ENCODE measurements around the gene CMC2. TPM values are rescaled to one million over a fixed set of nuclear protein-coding genes. Genes with fewer than 3 reads are reported as not detected.

Gene CMC2
- total RNA-seq (2014; rRNA removed; shearing (Covaris generic)), result 79.0 and 85.1 TPM in 2 replicates

DNA sequence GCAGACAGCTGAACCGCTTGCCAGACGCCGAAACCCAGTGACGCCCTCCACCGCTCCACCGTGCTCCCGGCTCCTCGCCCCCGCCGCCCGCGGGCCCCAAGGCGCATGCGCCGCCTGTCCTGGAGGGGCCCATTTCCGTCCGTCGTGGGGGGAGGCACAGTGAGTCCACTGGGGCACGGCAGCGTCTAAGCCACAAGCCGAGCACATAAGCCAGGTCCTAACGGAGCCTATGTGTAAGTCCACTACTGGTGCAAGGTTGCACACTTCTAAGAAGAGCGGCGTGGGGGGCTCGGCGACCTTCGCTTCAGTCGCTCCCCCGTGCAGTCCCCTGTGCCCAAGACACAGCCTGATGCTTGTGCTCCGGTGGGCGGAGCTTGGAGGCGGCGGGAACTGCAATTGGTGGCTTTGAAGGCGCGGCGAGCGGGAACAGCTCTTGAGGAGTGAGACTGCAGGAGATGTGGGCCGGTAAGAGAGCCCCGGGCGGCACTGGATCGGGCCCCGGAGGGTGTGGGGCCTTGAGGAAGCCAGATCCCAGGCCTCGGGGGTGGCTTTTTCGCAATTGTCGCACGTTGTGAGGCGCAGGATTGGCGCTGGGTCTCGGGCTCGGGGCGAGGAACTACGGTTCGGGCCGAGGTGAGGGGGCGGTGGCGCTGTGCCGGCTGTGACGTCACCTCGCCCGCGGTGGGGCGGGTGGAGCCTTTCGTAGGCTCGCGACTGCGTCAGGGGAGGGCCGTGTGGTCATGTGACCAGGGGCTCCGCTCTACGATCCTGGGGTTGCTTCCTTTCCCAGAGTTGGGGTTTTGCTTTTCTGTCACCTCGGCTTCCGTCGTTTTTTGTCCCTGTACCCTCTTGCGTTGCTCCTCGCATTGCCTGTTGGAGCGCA is at the start of gene CMC2, which contains the start of gene CENPN:
Gene CMC2 (minus strand): TSS at position 73 of the 883 bp plus-strand sequence. CDS start 9,491 bp downstream, outside the sequence.
Gene CENPN (plus strand): TSS at position 402 of the 883 bp plus-strand sequence. CDS start 4,726 bp downstream, outside the sequence.
- Histone ChIP-seq H3K4me1 (peaks cover 3% of the 10 kb centered on the region; the same call in 1 of the 2 replicates), H3K27ac (peak within 1 kb of the TSS; percentile 100), H3K27me3 (no peaks in the 10 kb centered on the region), H3K9me3 (replicated peaks) (no peaks in the 10 kb centered on the region), H3K4me3 (peak within 1 kb of the TSS; percentile 96), H3K36me3 (peaks cover 4% of the 10 kb centered on the region)
- peak; percentile 94 to 95 for DNase-seq

DNA sequence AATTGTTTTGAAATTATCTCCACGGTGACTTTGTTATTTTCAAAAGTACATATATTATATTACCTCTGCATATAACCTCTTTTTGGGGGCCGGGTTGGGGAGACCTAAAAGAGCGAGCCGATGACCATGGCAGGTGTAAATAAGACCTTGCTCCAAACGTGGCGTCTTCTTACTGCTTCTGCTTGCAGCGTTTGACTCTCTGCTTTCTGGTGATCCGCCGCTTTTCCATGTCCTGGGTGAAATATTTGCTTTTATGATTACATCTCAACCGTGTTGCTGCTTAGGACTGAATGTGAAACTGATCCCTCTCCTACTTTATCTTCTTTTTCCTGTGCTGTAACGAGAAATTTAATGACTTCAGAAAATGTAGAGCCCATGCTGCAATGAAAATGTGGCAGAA is 47.1 kb upstream of the CMC2 start:
- no peak overlapping the region for H3K4me3 ChIP-seq
- H3K27me3 ChIP-seq, result no peaks in the 10 kb centered on the region
- H3K36me3 ChIP-seq, result no peaks in the 10 kb centered on the region
- H3K27ac ChIP-seq, result no peak overlapping the region
- no peaks in the 10 kb centered on the region for H3K4me1 ChIP-seq
- no peaks in the 10 kb centered on the region for H3K9me3 ChIP-seq (replicated peaks)
- no peak for DNase-seq

GRCh38 chr16:81042821-81043220 is 36.1 kb upstream of the CMC2 start:
- Histone ChIP-seq H3K4me3 (no peak overlapping the region), H3K27ac (no peak overlapping the region), H3K27me3 (no peaks in the 10 kb centered on the region), H3K4me1 (no peaks in the 10 kb centered on the region), H3K9me3 (replicated peaks) (no peaks in the 10 kb centered on the region), H3K36me3 (0 out of 2 replicates have a peak, but pooled peaks cover 7% of the 10 kb centered on the region)
- no peak for DNase-seq

GRCh38 chr16:81041696-81042095 is 35.0 kb upstream of the CMC2 start:
- Histone ChIP-seq H3K4me3 (no peak overlapping the region), H3K4me1 (no peaks in the 10 kb centered on the region), H3K27ac (no peak overlapping the region), H3K9me3 (replicated peaks) (no peaks in the 10 kb centered on the region), H3K36me3 (0 out of 2 replicates have a peak, but pooled peaks cover 7% of the 10 kb centered on the region), H3K27me3 (no peaks in the 10 kb centered on the region)
- no peak for DNase-seq

- Histone ChIP-seq H3K27me3 (no peaks in the 10 kb centered on the region), H3K27ac (no peak overlapping the region), H3K4me1 (no peaks in the 10 kb centered on the region), H3K4me3 (no peak overlapping the region), H3K36me3 (0 out of 2 replicates have a peak, but pooled peaks cover 7% of the 10 kb centered on the region), H3K9me3 (replicated peaks) (no peaks in the 10 kb centered on the region)
- no peak for DNase-seq
These were observed 34.2 kb upstream of the CMC2 start for GRCh38 chr16:81040842-81041241.

GRCh38 chr16:81040131-81040530 is 33.4 kb upstream of the CMC2 start:
- no peak overlapping the region for H3K4me3 ChIP-seq
- no peaks in the 10 kb centered on the region for H3K27me3 ChIP-seq
- no peak overlapping the region for H3K27ac ChIP-seq
- 0 out of 2 replicates have a peak, but pooled peaks cover 5% of the 10 kb centered on the region for H3K36me3 ChIP-seq
- no peaks in the 10 kb centered on the region for H3K9me3 ChIP-seq (replicated peaks)
- H3K4me1 ChIP-seq, result no peaks in the 10 kb centered on the region
- DNase-seq, result no peak

GRCh38 chr16:81036751-81037350 is 30.2 kb upstream of the CMC2 start:
- Histone ChIP-seq H3K9me3 (replicated peaks) (no peaks in the 10 kb centered on the region), H3K27me3 (no peaks in the 10 kb centered on the region), H3K4me3 (peak overlapping the region; percentile 67), H3K27ac (no peak overlapping the region), H3K36me3 (no peaks in the 10 kb centered on the region), H3K4me1 (no peaks in the 10 kb centered on the region)
- DNase-seq, result no peak

GRCh38 chr16:81035975-81036750 is 29.5 kb upstream of the CMC2 start:
- no peak overlapping the region for H3K27ac ChIP-seq
- no peaks in the 10 kb centered on the region for H3K9me3 ChIP-seq (replicated peaks)
- H3K36me3 ChIP-seq, result no peaks in the 10 kb centered on the region
- DNase-seq, result peak; percentile 13 to 22
- H3K4me1 ChIP-seq, result no peaks in the 10 kb centered on the region
- H3K4me3 ChIP-seq, result peak overlapping the region; percentile 67
- no peaks in the 10 kb centered on the region for H3K27me3 ChIP-seq

GRCh38 chr16:81035398-81035974 is 28.8 kb upstream of the CMC2 start, which contains the start of gene ATMIN:
Gene ATMIN, plus strand, starts transcription at chr16:81035842. Its CDS starts 29 bp downstream, at chr16:81035871.
- Histone ChIP-seq H3K27ac (no peak within 1 kb of the TSS), H3K4me3 (peak within 1 kb of the TSS; percentile 67), H3K36me3 (no peaks in the 10 kb centered on the region), H3K27me3 (no peaks in the 10 kb centered on the region), H3K9me3 (replicated peaks) (no peaks in the 10 kb centered on the region), H3K4me1 (no peaks in the 10 kb centered on the region)
- peak; percentile 64 to 78 for DNase-seq

DNA sequence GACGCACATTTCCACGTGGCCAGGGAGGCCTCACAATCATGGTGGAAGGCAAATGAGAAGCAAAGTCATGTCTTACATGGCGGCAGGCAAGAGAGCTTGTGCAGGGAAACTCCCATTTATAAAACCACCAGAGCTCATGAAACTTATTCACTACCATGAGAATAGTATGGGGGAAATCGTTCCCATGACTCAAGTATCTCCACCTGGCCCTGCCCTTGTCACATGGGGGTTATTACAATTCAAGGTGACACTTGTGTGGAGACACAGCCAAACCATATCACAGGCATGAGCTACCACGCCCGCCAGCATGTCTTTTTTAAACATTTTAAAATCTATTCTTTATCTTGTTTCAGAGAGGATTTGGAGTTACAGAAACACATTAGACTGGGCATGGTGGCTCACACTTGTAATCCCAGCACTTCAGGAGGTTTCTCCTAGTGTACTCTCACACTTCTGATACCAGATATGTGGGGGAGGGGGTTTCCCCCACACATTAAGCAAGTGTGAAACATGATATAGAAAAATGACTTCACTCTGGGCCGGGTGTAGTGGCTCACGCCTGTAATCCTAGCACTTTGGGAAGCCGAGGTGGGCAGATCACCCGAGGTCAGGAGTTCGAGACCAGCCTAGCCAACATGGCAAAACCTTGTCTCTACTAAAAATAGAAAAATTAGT is 23.4 kb upstream of the CMC2 start:
- Histone ChIP-seq H3K4me3 (no peak overlapping the region), H3K27ac (no peak overlapping the region), H3K36me3 (peaks cover 21% of the 10 kb centered on the region), H3K4me1 (no peaks in the 10 kb centered on the region), H3K27me3 (no peaks in the 10 kb centered on the region), H3K9me3 (replicated peaks) (no peaks in the 10 kb centered on the region)
- DNase-seq, result no peak

GRCh38 chr16:81026429-81026828 is 19.7 kb upstream of the CMC2 start:
- H3K9me3 ChIP-seq (replicated peaks), result no peaks in the 10 kb centered on the region
- no peak for DNase-seq
- H3K4me3 ChIP-seq, result no peak overlapping the region
- no peak overlapping the region for H3K27ac ChIP-seq
- peaks cover 35% of the 10 kb centered on the region for H3K36me3 ChIP-seq
- H3K27me3 ChIP-seq, result no peaks in the 10 kb centered on the region
- H3K4me1 ChIP-seq, result no peaks in the 10 kb centered on the region

DNA sequence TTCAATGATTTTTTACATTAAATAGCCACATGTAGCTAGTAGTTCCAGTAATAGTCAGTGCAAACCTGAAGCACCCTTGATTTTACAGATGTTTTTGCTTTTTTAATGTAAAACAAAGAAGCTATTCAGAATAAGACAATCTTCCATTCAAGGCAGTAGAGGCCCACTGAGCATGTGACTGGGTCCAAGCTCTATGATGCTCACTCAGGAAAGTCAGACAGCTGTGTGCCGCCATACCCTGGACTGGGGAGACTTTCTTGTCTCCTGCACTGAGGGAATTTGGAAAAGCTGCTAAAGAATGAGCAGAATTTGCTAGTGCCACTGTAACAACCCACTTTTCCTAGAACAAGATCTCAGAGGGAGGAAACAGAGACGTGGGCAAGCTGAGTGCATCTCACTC is 11.8 kb upstream of the CMC2 start:
- H3K27ac ChIP-seq, result no peak overlapping the region
- DNase-seq, result no peak
- no peaks in the 10 kb centered on the region for H3K4me1 ChIP-seq
- H3K27me3 ChIP-seq, result no peaks in the 10 kb centered on the region
- peaks cover 48% of the 10 kb centered on the region for H3K36me3 ChIP-seq
- no peak overlapping the region for H3K4me3 ChIP-seq
- no peaks in the 10 kb centered on the region for H3K9me3 ChIP-seq (replicated peaks)

- H3K27me3 ChIP-seq, result no peaks in the 10 kb centered on the region
- H3K4me3 ChIP-seq, result no peak overlapping the region
- H3K36me3 ChIP-seq, result peaks cover 40% of the 10 kb centered on the region
- no peak for DNase-seq
- no peaks in the 10 kb centered on the region for H3K4me1 ChIP-seq
- no peak overlapping the region for H3K27ac ChIP-seq
- H3K9me3 ChIP-seq (replicated peaks), result no peaks in the 10 kb centered on the region
These were observed 8.0 kb upstream of the CMC2 start for GRCh38 chr16:81014672-81015071.

DNA sequence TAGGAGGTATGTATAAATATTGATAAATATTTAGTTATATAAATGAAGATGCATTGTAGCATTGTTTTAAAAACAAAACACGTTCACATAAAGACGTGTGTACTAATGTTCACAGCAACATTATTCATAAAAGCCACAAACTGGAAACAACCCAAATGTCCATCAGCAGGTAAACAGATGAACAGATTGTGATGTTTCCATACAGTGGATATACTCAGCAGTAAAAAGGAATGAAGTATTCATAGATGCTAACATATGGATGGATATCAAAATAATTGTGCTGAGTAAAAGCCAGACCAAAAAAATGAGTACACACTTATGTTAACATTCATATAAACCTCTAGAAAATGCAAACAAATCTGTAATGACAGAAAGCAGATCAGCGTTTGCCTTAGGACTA is 6.3 kb upstream of the CMC2 start:
- H3K27ac ChIP-seq, result no peak overlapping the region
- no peaks in the 10 kb centered on the region for H3K4me1 ChIP-seq
- H3K4me3 ChIP-seq, result no peak overlapping the region
- DNase-seq, result no peak
- H3K27me3 ChIP-seq, result no peaks in the 10 kb centered on the region
- H3K9me3 ChIP-seq (replicated peaks), result no peaks in the 10 kb centered on the region
- peaks cover 33% of the 10 kb centered on the region for H3K36me3 ChIP-seq
